ENCODE measurements around the gene RFPL1. TPM values are rescaled to one million over a fixed set of nuclear protein-coding genes. Genes with fewer than 3 reads are reported as not detected.
A peak's percentile ranks its signal among the peaks of the same experiment; 100 is the strongest.

RFPL1 gene
- total RNA-seq, 6 donors from 2014 or later: not detected

- peak in 1 of 2 donors; percentile 25 for DNase-seq
- TF ChIP-seq CTCF (IDR thresholded peaks at IDR 0.05) (no peak), EP300 (IDR thresholded peaks at IDR 0.05) (no peak), POLR2AphosphoS5 (IDR thresholded peaks at IDR 0.05) (no peak), POLR2A (IDR thresholded peaks at IDR 0.05) (no peak)
- Histone ChIP-seq H3K27me3 (no peaks in the 10 kb centered on the region), H3K27ac (no peak overlapping the region), H3K4me1 (no peaks in the 10 kb centered on the region), H3K36me3 (no peaks in the 10 kb centered on the region), H3K9me3 (no peaks in the 10 kb centered on the region), H3K4me3 (no peak overlapping the region)
- ATAC-seq (ENCODE audit: low FRiP score in 2 of 2): no peak
- 36 to 43% methylated on average over 4 of the region's 4 CpGs for WGBS, 2 donors
Measured at GRCh38 chr22:29457730-29458129, 19.3 kb downstream of the RFPL1 start.

GRCh38 chr22:29458551-29458950, 20.2 kb downstream of the RFPL1 start:
- no peaks in the 10 kb centered on the region for H3K27me3 ChIP-seq
- H3K9me3 ChIP-seq: no peaks in the 10 kb centered on the region
- no peak for DNase-seq

GRCh38 chr22:29459773-29460172, 21.4 kb downstream of the RFPL1 start:
- no peaks in the 10 kb centered on the region for H3K36me3 ChIP-seq
- H3K27ac ChIP-seq: no peak overlapping the region
- DNase-seq (no peak), ATAC-seq (ENCODE audit: low FRiP score in 2 of 2) (no peak)
- no peaks in the 10 kb centered on the region for H3K4me1 ChIP-seq
- no peaks in the 10 kb centered on the region for H3K9me3 ChIP-seq
- WGBS, 2 donors: 70% methylated on average over 8 of the region's 9 CpGs; no CpG with 5 or more reads in 1 of the 2 donors
- no peak overlapping the region for H3K4me3 ChIP-seq
- no peak for TF ChIP-seq POLR2A (IDR thresholded peaks at IDR 0.05)
- TF ChIP-seq POLR2AphosphoS5 (IDR thresholded peaks at IDR 0.05): no peak
- no peak for TF ChIP-seq CTCF (IDR thresholded peaks at IDR 0.05)
- TF ChIP-seq EP300 (IDR thresholded peaks at IDR 0.05): no peak
- no peaks in the 10 kb centered on the region for H3K27me3 ChIP-seq

More at GRCh38 chr22:29458551-29458950, 20.2 kb downstream of the RFPL1 start:
- H3K27ac ChIP-seq: no peak overlapping the region
- H3K4me1 ChIP-seq: no peaks in the 10 kb centered on the region
- no peak for ATAC-seq (ENCODE audit: low FRiP score in 2 of 2)
- H3K36me3 ChIP-seq: no peaks in the 10 kb centered on the region
- TF ChIP-seq CTCF (IDR thresholded peaks at IDR 0.05): no peak
- TF ChIP-seq POLR2A (IDR thresholded peaks at IDR 0.05): no peak
- no peak for TF ChIP-seq EP300 (IDR thresholded peaks at IDR 0.05)
- no peak for TF ChIP-seq POLR2AphosphoS5 (IDR thresholded peaks at IDR 0.05)
- H3K4me3 ChIP-seq: no peak overlapping the region

GRCh38 chr22:29461263-29461662, 22.9 kb downstream of the RFPL1 start:
- no peak for DNase-seq
- Histone ChIP-seq H3K4me3 (no peak overlapping the region), H3K27ac (no peak overlapping the region), H3K36me3 (no peaks in the 10 kb centered on the region), H3K4me1 (no peaks in the 10 kb centered on the region), H3K27me3 (no peaks in the 10 kb centered on the region), H3K9me3 (no peaks in the 10 kb centered on the region)
- ATAC-seq (ENCODE audit: low FRiP score in 2 of 2): no peak
- WGBS, 2 donors: 83 to 88% methylated on average over 5 of the region's 5 CpGs
- TF ChIP-seq EP300 (IDR thresholded peaks at IDR 0.05): no peak
- no peak for TF ChIP-seq POLR2AphosphoS5 (IDR thresholded peaks at IDR 0.05)
- no peak for TF ChIP-seq CTCF (IDR thresholded peaks at IDR 0.05)
- TF ChIP-seq POLR2A (IDR thresholded peaks at IDR 0.05): no peak

- Histone ChIP-seq H3K36me3 (no peaks in the 10 kb centered on the region), H3K27me3 (no peaks in the 10 kb centered on the region), H3K27ac (no peak overlapping the region), H3K9me3 (no peaks in the 10 kb centered on the region), H3K4me1 (no peaks in the 10 kb centered on the region), H3K4me3 (no peak overlapping the region)
- DNase-seq (peak in 1 of 2 donors; percentile 53), ATAC-seq (ENCODE audit: low FRiP score in 2 of 2) (no peak)
- WGBS, 2 donors: 86 to 88% methylated on average over 5 to 7 of the region's 7 CpGs
- TF ChIP-seq CTCF (IDR thresholded peaks at IDR 0.05) (no peak), POLR2AphosphoS5 (IDR thresholded peaks at IDR 0.05) (no peak), EP300 (IDR thresholded peaks at IDR 0.05) (no peak), POLR2A (IDR thresholded peaks at IDR 0.05) (no peak)
Measured at GRCh38 chr22:29463629-29464028, 25.2 kb downstream of the RFPL1 start.

Measured in upper lobe of left lung (tissue), 6 donors.